Colonic mucosa (tissue), 4 donors: ENCODE results near the gene RIOX2. TPM values are rescaled to one million over a fixed set of nuclear protein-coding genes. Genes with fewer than 3 reads are reported as not detected.

Experiments used
- DNase-seq: peaks from one replicate; pipeline ENCODE4 v3.0.0-alpha.2; 2020
- H3K27ac ChIP-seq: fragments of 200-600 bp; one replicate; pipeline ENCODE4 v1.8.0; 2021
- H3K27me3 ChIP-seq: fragments of 200-600 bp; one replicate; pipeline ENCODE4 v1.8.0; 2021
- H3K36me3 ChIP-seq: fragments of 200-600 bp; one replicate; pipeline ENCODE4 v1.8.0; 2021
- H3K4me1 ChIP-seq: fragments of 200-600 bp; one replicate; pipeline ENCODE4 v1.8.0; 2021; ENCODE audit warnings: mild to moderate bottlenecking
- H3K4me3 ChIP-seq: fragments of 200-600 bp; one replicate; pipeline ENCODE4 v1.8.0; 2021
- H3K9ac ChIP-seq, 2 donors: one replicate each; pipeline ENCODE4 v1.7.0; 2013; ENCODE audit warnings: control low read depth in 2 of 2, low read depth in 2 of 2, low read length in 2 of 2
- H3K9me3 ChIP-seq: fragments of 200-600 bp; one replicate; pipeline ENCODE4 v1.8.0; 2021
- intact Hi-C: fragments of 100-400 bp; cut with DNase I; formaldehyde crosslinking; loops from one replicate; pipeline ENCODE4 v1.14.1; 2022
- total RNA-seq, 2 donors: library from RNA; stranded (reverse); fragmentation: NEBNext Ultra II Directional in 1 of 2; extraction: Animal tissue kit (Norgen Biotek cat#: 25700) in 1 of 2; gene quantifications; one replicate each; pipeline ENCODE4 v1.2.1, GENCODE V29; 2021
- TF ChIP-seq, protein P1 (sequence below): fragments of 200-600 bp; IDR thresholded peaks from one replicate; pipeline ENCODE4 v1.8.0; 2022; ENCODE audit warnings: antibody characterized with exemption, mild to moderate bottlenecking
- donor health status: healthy.
- donor health status: DM: no; HTN: no; CAD: no.
- donor health status: DM: no; HTN: no; CAD: no.

Gene RIOX2
- total RNA-seq, 2 donors from 2014 or later: 17.6 to 21.9 TPM

DNA sequence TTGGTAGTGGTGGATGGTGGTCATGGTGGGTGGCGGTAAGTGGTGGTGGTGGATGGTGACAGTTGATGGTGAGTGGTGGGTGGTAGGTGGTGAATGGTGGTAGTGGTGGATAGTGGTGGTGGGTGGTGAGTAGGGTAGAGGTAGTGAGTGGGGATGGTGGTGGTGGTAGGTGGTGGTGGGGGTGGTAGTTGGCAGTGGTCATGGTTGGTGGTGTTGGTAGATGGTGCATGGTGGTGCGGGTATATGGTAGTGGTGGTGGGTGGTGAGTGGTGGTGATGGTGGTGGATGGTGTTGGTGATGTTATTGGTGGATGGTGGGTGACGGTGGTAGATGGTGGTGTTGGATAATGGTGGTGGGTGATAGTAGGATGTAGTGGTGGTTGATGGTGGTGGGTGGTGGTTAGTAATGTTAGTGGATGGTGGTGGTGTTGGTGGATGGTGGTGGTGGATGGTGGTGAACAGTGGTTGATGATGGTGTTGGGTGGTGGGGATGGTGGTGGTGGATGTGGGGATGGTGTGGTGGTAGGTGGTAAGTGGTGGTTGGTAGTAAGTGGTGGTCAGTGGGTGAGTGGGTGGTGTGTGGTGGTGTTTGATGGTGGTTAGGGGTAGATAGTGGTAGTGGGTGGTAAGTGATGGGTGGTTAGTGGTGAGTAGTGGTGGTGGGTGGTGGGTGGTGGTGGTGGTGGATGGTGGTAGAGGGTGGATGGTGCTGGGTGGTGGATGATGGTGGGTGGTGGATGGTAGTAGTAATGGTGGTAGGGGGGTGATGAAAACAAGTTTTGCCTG lies 16.7 kb upstream of the RIOX2 start:
- Histone ChIP-seq H3K4me1 (no peaks in the 10 kb centered on the region), H3K36me3 (no peaks in the 10 kb centered on the region), H3K4me3 (no peak overlapping the region), H3K27me3 (no peaks in the 10 kb centered on the region), H3K27ac (no peak overlapping the region), H3K9ac (no peak overlapping the region), H3K9me3 (no peaks in the 10 kb centered on the region)
- TF ChIP-seq, protein P1, sequence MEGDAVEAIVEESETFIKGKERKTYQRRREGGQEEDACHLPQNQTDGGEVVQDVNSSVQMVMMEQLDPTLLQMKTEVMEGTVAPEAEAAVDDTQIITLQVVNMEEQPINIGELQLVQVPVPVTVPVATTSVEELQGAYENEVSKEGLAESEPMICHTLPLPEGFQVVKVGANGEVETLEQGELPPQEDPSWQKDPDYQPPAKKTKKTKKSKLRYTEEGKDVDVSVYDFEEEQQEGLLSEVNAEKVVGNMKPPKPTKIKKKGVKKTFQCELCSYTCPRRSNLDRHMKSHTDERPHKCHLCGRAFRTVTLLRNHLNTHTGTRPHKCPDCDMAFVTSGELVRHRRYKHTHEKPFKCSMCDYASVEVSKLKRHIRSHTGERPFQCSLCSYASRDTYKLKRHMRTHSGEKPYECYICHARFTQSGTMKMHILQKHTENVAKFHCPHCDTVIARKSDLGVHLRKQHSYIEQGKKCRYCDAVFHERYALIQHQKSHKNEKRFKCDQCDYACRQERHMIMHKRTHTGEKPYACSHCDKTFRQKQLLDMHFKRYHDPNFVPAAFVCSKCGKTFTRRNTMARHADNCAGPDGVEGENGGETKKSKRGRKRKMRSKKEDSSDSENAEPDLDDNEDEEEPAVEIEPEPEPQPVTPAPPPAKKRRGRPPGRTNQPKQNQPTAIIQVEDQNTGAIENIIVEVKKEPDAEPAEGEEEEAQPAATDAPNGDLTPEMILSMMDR: no peak
- DNase-seq: no peak
- intact Hi-C loops: no loop called here

DNA sequence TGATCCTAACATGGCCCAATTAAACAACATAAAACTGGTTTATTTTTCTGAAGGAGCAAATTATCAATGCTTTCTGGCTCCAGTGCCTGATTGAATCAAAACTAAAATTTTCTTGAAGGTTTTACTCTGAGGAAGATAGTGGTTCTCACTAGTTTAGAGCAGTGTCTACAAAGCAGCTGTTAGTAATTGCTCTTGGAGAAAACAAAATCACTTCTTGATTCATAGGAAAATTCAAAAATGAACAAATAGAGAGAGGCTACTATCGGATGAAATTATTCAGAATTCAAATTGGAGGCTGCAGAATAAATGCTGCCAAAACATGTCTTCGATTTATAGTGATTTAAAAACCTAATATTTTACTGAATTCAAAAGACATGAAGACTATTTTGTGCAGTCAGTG lies 15.1 kb upstream of the RIOX2 start:
- no peaks in the 10 kb centered on the region for H3K9me3 ChIP-seq
- intact Hi-C loops: no loop called here
- DNase-seq: no peak
- H3K36me3 ChIP-seq: no peaks in the 10 kb centered on the region
- no peak overlapping the region for H3K4me3 ChIP-seq
- no peak overlapping the region for H3K9ac ChIP-seq
- TF ChIP-seq, protein P1: no peak
- no peak overlapping the region for H3K27ac ChIP-seq
- H3K27me3 ChIP-seq: no peaks in the 10 kb centered on the region
- H3K4me1 ChIP-seq: no peaks in the 10 kb centered on the region

DNA sequence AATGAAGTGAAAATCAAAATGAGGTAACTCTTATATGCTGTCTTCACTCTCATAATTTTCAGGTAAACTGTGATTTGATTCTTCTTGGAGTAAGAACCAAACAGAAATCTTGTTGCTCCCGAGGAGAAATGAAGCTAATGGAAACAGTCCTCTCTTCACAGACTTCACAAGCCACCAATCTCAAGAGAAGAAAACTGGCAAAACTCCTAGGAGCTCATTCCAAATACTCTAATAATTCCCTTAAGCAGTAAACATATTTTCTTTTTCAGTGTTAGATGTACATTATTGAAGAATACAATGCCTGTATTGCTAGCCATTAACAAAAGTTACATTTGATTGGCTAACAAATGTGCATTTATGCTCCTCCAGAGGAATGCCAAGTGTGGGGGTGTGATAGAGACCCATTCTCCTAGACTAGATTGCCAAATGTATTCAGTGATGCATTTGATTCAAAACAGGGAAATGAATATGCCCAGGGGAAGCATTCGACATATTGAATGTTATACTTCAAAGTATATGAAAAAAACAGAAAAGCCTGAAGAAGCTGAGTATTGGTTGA lies 11.8 kb upstream of the RIOX2 start:
- TF ChIP-seq, protein P1: no peak
- no peaks in the 10 kb centered on the region for H3K27me3 ChIP-seq
- H3K9ac ChIP-seq: no peak overlapping the region
- DNase-seq: no peak
- no peaks in the 10 kb centered on the region for H3K4me1 ChIP-seq
- H3K36me3 ChIP-seq: no peaks in the 10 kb centered on the region
- intact Hi-C loops: no loop called here
- H3K27ac ChIP-seq: no peak overlapping the region
- no peaks in the 10 kb centered on the region for H3K9me3 ChIP-seq
- no peak overlapping the region for H3K4me3 ChIP-seq

DNA sequence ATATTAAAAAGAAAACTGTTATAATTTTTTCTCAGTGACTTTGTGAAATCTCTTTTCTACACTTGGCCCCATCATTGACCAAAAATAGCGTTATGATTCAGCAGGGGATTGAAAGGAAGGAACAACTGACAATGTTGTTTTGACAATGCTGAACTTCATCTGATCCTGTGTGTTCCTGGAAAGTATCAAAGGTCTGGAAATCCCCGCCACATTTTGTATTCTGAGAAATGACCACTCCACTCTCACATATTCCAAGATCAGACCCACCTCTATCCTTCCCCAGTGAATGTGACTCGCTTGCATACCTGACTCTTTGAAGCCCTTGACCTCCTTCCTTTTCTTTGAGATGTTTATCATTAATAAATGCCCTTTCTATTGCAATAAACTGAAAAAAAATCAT lies 9.7 kb upstream of the RIOX2 start:
- TF ChIP-seq, protein P1: no peak
- no peak overlapping the region for H3K27ac ChIP-seq
- DNase-seq: no peak

DNA sequence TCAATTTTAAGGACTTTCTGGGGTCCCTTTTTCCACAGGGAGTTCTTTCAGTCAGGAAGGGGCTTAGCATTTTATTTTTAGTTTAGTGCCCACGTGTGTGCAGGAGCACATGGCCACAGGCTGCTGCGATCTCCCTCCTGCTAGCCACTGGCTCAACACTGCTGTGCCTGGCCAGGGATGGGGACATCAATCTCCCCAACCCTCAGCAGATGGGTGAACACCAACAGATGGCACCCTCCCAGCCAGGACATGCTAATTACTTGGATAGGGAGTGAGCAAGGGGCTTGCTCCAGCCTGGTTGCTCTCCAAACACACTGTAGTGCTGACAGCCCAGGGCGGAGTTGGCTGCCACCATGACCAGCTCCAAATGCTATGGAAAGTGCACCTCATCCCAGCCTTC lies 7.4 kb upstream of the RIOX2 start:
- Histone ChIP-seq H3K4me1 (no peaks in the 10 kb centered on the region), H3K27ac (no peak overlapping the region), H3K9me3 (no peaks in the 10 kb centered on the region), H3K27me3 (no peaks in the 10 kb centered on the region), H3K9ac (no peak overlapping the region), H3K4me3 (no peak overlapping the region), H3K36me3 (no peaks in the 10 kb centered on the region)
- TF ChIP-seq, protein P1: no peak
- no peak for DNase-seq
- intact Hi-C loops: loop anchor here (10.0 kb wide), 1 partner anchor 155 kb away; the partner anchor contains the start of gene CRYBG3

More for the DNA sequence above, 9.7 kb upstream of the RIOX2 start:
- intact Hi-C loops: no loop called here
- Histone ChIP-seq H3K4me1 (no peaks in the 10 kb centered on the region), H3K4me3 (no peak overlapping the region), H3K9ac (no peak overlapping the region), H3K36me3 (no peaks in the 10 kb centered on the region), H3K9me3 (no peaks in the 10 kb centered on the region), H3K27me3 (no peaks in the 10 kb centered on the region)
